OCI-LY1 (cell line): ENCODE data around the gene MPPED2.

Experiments used
- CTCF ChIP-seq: fragments of 200-600 bp; sonication (generic), shearing (Covaris generic); IDR thresholded peaks from 2 replicates; pipeline ENCODE4 v1.5.1; 2017; ENCODE audit warnings: mild to moderate bottlenecking, antibody characterized with exemption, low read length, moderate library complexity, mixed read lengths
- EZH2 ChIP-seq: fragments of 200-600 bp; sonication (generic), shearing (Covaris generic); IDR thresholded peaks from 2 replicates; pipeline ENCODE4 v1.8.0; 2017; ENCODE audit warnings: borderline replicate concordance, mixed run types, mild to moderate bottlenecking, antibody characterized with exemption, low read length, moderate library complexity, mixed read lengths

- TF ChIP-seq CTCF (no peak), EZH2 (no peak)
Measured at GRCh38 chr11:30546334-30546733, 39.8 kb downstream of the MPPED2 start.
